ENCODE data around the gene NYNRIN.

The NYNRIN gene

GRCh38 chr14:24376448-24377070 lies 22.2 kb upstream of the NYNRIN start:
- Histone ChIP-seq H3K4me1 (ENCODE audit: control insufficient read depth in 2 of 2, insufficient read depth in 1 of 2, low read depth in 1 of 2, low read length in 2 of 2) (peaks cover 3 to 23% of the 10 kb centered on the region in 2 donors), H3K79me1 (ENCODE audit: low read depth, low read length) (peaks cover 3% of the 10 kb centered on the region), H3K36me3 (replicated peaks in 1 of 2; ENCODE audit: control insufficient read depth in 2 of 2, insufficient read depth in 2 of 2, low read length in 2 of 2) (peaks cover 26 to 63% of the 10 kb centered on the region in 2 donors), H2BK15ac (ENCODE audit: low read length) (no peak overlapping the region), H3K27ac (replicated peaks; ENCODE audit: low read length) (no peak overlapping the region), H2AFZ (ENCODE audit: low read length) (no peak overlapping the region), H2BK5ac (ENCODE audit: low read length) (no peak overlapping the region), H3K4me3 (ENCODE audit: low read length in 2 of 2) (peak overlapping the region in 1 of 2 donors; percentile 29), H4K8ac (ENCODE audit: low read depth, low read length) (no peak overlapping the region), H3K4ac (ENCODE audit: low read length) (no peak overlapping the region), H3K27me3 (ENCODE audit: control insufficient read depth in 3 of 3, insufficient read depth in 3 of 3, low read depth in 1 of 3, low read length in 3 of 3) (peaks cover 0 to 5% (median 0%) of the 10 kb centered on the region in 3 experiments), H3K9me3 (replicated peaks in 1 of 2; ENCODE audit: control insufficient read depth in 2 of 2, insufficient read depth in 1 of 2, low read depth in 1 of 2, low read length in 2 of 2) (peaks cover 0 to 1% of the 10 kb centered on the region in 2 donors), H3K9ac (ENCODE audit: low read depth, low read length, poor library complexity) (no peak overlapping the region), H3K23ac (ENCODE audit: low read depth, low read length, poor library complexity) (peak overlapping the region; percentile 27), H3K14ac (ENCODE audit: low read length) (no peak overlapping the region), H3K4me2 (ENCODE audit: insufficient read depth, low read length, poor library complexity, severe bottlenecking) (no peak overlapping the region), H2BK12ac (ENCODE audit: low read length) (no peak overlapping the region), H4K91ac (ENCODE audit: low read depth, low read length, poor library complexity) (no peak overlapping the region), H2AK5ac (ENCODE audit: low read depth, low read length) (no peak overlapping the region), H2BK120ac (ENCODE audit: low read depth, low read length) (no peak overlapping the region), H3K18ac (ENCODE audit: low read length) (peak overlapping the region; percentile 63)
- no CpG with 5 or more reads among the region's 16 CpGs for WGBS, 2 donors (ENCODE audit: extremely low coverage in 2 of 2, insufficient read length in 2 of 2, insufficient replicate concordance in 1 of 2)
- no peak for DNase-seq (ENCODE audit: low spot score)

GRCh38 chr14:24377126-24377525 lies 21.7 kb upstream of the NYNRIN start:
- DNase-seq (ENCODE audit: low spot score): no peak
- Histone ChIP-seq H3K18ac (ENCODE audit: low read length) (no peak overlapping the region), H3K4ac (ENCODE audit: low read length) (no peak overlapping the region), H2BK12ac (ENCODE audit: low read length) (no peak overlapping the region), H3K4me1 (ENCODE audit: control insufficient read depth in 2 of 2, insufficient read depth in 1 of 2, low read depth in 1 of 2, low read length in 2 of 2) (peaks cover 3 to 23% of the 10 kb centered on the region in 2 donors), H3K36me3 (replicated peaks in 1 of 2; ENCODE audit: control insufficient read depth in 2 of 2, insufficient read depth in 2 of 2, low read length in 2 of 2) (peaks cover 24 to 57% of the 10 kb centered on the region in 2 donors), H4K91ac (ENCODE audit: low read depth, low read length, poor library complexity) (no peak overlapping the region), H3K9me3 (replicated peaks in 1 of 2; ENCODE audit: control insufficient read depth in 2 of 2, insufficient read depth in 1 of 2, low read depth in 1 of 2, low read length in 2 of 2) (peaks cover 0 to 1% of the 10 kb centered on the region in 2 donors), H3K79me1 (ENCODE audit: low read depth, low read length) (peaks cover 3% of the 10 kb centered on the region), H3K14ac (ENCODE audit: low read length) (no peak overlapping the region), H3K9ac (ENCODE audit: low read depth, low read length, poor library complexity) (no peak overlapping the region), H2BK15ac (ENCODE audit: low read length) (no peak overlapping the region), H2BK120ac (ENCODE audit: low read depth, low read length) (no peak overlapping the region), H3K4me2 (ENCODE audit: insufficient read depth, low read length, poor library complexity, severe bottlenecking) (no peak overlapping the region), H2BK5ac (ENCODE audit: low read length) (peak overlapping the region; percentile 95), H3K27me3 (ENCODE audit: control insufficient read depth in 3 of 3, insufficient read depth in 3 of 3, low read depth in 1 of 3, low read length in 3 of 3) (peaks cover 0 to 11% (median 0%) of the 10 kb centered on the region in 3 experiments), H3K4me3 (ENCODE audit: low read length in 2 of 2) (no peak overlapping the region), H4K8ac (ENCODE audit: low read depth, low read length) (no peak overlapping the region), H2AFZ (ENCODE audit: low read length) (no peak overlapping the region), H3K23ac (ENCODE audit: low read depth, low read length, poor library complexity) (no peak overlapping the region), H3K27ac (replicated peaks; ENCODE audit: low read length) (no peak overlapping the region), H2AK5ac (ENCODE audit: low read depth, low read length) (no peak overlapping the region)
- WGBS, 2 donors (ENCODE audit: extremely low coverage in 2 of 2, insufficient read length in 2 of 2, insufficient replicate concordance in 1 of 2): no CpG with 5 or more reads among the region's 7 CpGs

- H3K4ac ChIP-seq (ENCODE audit: low read length): no peak overlapping the region
These were observed 21.1 kb upstream of the NYNRIN start for GRCh38 chr14:24377657-24378056.

GRCh38 chr14:24378327-24378726 lies 20.5 kb upstream of the NYNRIN start:
- Histone ChIP-seq H2AFZ (ENCODE audit: low read length) (no peak overlapping the region), H3K4me3 (ENCODE audit: low read length in 2 of 2) (no peak overlapping the region), H4K8ac (ENCODE audit: low read depth, low read length) (no peak overlapping the region), H2BK15ac (ENCODE audit: low read length) (no peak overlapping the region), H3K27me3 (ENCODE audit: control insufficient read depth in 3 of 3, insufficient read depth in 3 of 3, low read depth in 1 of 3, low read length in 3 of 3) (peaks cover 0 to 20% (median 0%) of the 10 kb centered on the region in 3 experiments), H3K23ac (ENCODE audit: low read depth, low read length, poor library complexity) (no peak overlapping the region), H3K4me1 (ENCODE audit: control insufficient read depth in 2 of 2, insufficient read depth in 1 of 2, low read depth in 1 of 2, low read length in 2 of 2) (peaks cover 3 to 23% of the 10 kb centered on the region in 2 donors), H2BK12ac (ENCODE audit: low read length) (no peak overlapping the region), H3K18ac (ENCODE audit: low read length) (no peak overlapping the region), H3K27ac (replicated peaks; ENCODE audit: low read length) (no peak overlapping the region), H3K4ac (ENCODE audit: low read length) (no peak overlapping the region), H2BK5ac (ENCODE audit: low read length) (no peak overlapping the region), H2AK5ac (ENCODE audit: low read depth, low read length) (no peak overlapping the region), H3K9ac (ENCODE audit: low read depth, low read length, poor library complexity) (no peak overlapping the region), H3K4me2 (ENCODE audit: insufficient read depth, low read length, poor library complexity, severe bottlenecking) (no peak overlapping the region), H2BK120ac (ENCODE audit: low read depth, low read length) (no peak overlapping the region), H3K9me3 (replicated peaks in 1 of 2; ENCODE audit: control insufficient read depth in 2 of 2, insufficient read depth in 1 of 2, low read depth in 1 of 2, low read length in 2 of 2) (peaks cover 0 to 1% of the 10 kb centered on the region in 2 donors), H3K36me3 (replicated peaks in 1 of 2; ENCODE audit: control insufficient read depth in 2 of 2, insufficient read depth in 2 of 2, low read length in 2 of 2) (peaks cover 16 to 45% of the 10 kb centered on the region in 2 donors), H3K14ac (ENCODE audit: low read length) (no peak overlapping the region), H3K79me1 (ENCODE audit: low read depth, low read length) (peaks cover 3% of the 10 kb centered on the region), H4K91ac (ENCODE audit: low read depth, low read length, poor library complexity) (no peak overlapping the region)
- no CpG with 5 or more reads among the region's 3 CpGs for WGBS, 2 donors (ENCODE audit: extremely low coverage in 2 of 2, insufficient read length in 2 of 2, insufficient replicate concordance in 1 of 2)
- DNase-seq (ENCODE audit: low spot score): no peak

More at GRCh38 chr14:24377657-24378056, 21.1 kb upstream of the NYNRIN start:
- peak overlapping the region; percentile 95 for H2BK5ac ChIP-seq (ENCODE audit: low read length)
- H2BK12ac ChIP-seq (ENCODE audit: low read length): no peak overlapping the region
- no peak overlapping the region for H4K91ac ChIP-seq (ENCODE audit: low read depth, low read length, poor library complexity)
- H3K18ac ChIP-seq (ENCODE audit: low read length): no peak overlapping the region
- no peak overlapping the region for H2BK15ac ChIP-seq (ENCODE audit: low read length)
- H3K36me3 ChIP-seq (replicated peaks in 1 of 2; ENCODE audit: control insufficient read depth in 2 of 2, insufficient read depth in 2 of 2, low read length in 2 of 2): peaks cover 22 to 52% of the 10 kb centered on the region in 2 donors
- H3K27me3 ChIP-seq (ENCODE audit: control insufficient read depth in 3 of 3, insufficient read depth in 3 of 3, low read depth in 1 of 3, low read length in 3 of 3): peaks cover 0 to 16% (median 0%) of the 10 kb centered on the region in 3 experiments
- H3K4me3 ChIP-seq (ENCODE audit: low read length in 2 of 2): no peak overlapping the region
- no CpG with 5 or more reads among the region's 2 CpGs for WGBS, 2 donors (ENCODE audit: extremely low coverage in 2 of 2, insufficient read length in 2 of 2, insufficient replicate concordance in 1 of 2)
- H2AFZ ChIP-seq (ENCODE audit: low read length): no peak overlapping the region
- peak overlapping the region; percentile 25 for H3K9ac ChIP-seq (ENCODE audit: low read depth, low read length, poor library complexity)
- no peak overlapping the region for H3K4me2 ChIP-seq (ENCODE audit: insufficient read depth, low read length, poor library complexity, severe bottlenecking)
- H3K9me3 ChIP-seq (replicated peaks in 1 of 2; ENCODE audit: control insufficient read depth in 2 of 2, insufficient read depth in 1 of 2, low read depth in 1 of 2, low read length in 2 of 2): peaks cover 0 to 1% of the 10 kb centered on the region in 2 donors
- H2AK5ac ChIP-seq (ENCODE audit: low read depth, low read length): no peak overlapping the region
- H2BK120ac ChIP-seq (ENCODE audit: low read depth, low read length): no peak overlapping the region
- no peak for DNase-seq (ENCODE audit: low spot score)
- peak overlapping the region; percentile 3 for H3K23ac ChIP-seq (ENCODE audit: low read depth, low read length, poor library complexity)
- H3K79me1 ChIP-seq (ENCODE audit: low read depth, low read length): peaks cover 3% of the 10 kb centered on the region
- H3K14ac ChIP-seq (ENCODE audit: low read length): no peak overlapping the region
- no peak overlapping the region for H3K27ac ChIP-seq (replicated peaks; ENCODE audit: low read length)
- H4K8ac ChIP-seq (ENCODE audit: low read depth, low read length): no peak overlapping the region
- H3K4me1 ChIP-seq (ENCODE audit: control insufficient read depth in 2 of 2, insufficient read depth in 1 of 2, low read depth in 1 of 2, low read length in 2 of 2): peaks cover 3 to 23% of the 10 kb centered on the region in 2 donors
